Measurements from ENCODE around the gene MCF2L2.
"Not testable (repeated sequence)": the region's sequence is repeated elsewhere in the genome, so short reads cannot be mapped to it uniquely, and the experiment has no call there.

The MCF2L2 gene

DNA sequence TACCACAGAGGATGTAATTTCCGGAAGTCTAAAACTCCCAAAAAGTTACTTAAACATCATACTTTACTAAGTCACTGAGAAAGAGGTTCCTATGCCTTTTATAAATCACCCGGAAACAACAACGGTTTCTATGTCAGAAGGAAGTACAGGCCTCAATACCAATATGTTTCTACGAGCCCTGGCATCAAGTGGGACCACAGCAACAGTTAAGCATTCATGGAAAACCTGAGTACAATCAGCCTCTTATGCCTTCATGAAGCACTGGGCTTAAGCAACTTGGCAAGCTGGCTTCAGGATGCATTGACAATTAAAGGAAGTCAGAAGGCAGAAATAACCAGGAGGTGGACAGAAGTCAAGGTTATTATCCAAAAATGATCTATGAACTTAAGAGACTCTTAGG, 194.5 kb downstream of the MCF2L2 start:
- no peak for DNase-seq (ENCODE audit: low read depth)

DNA sequence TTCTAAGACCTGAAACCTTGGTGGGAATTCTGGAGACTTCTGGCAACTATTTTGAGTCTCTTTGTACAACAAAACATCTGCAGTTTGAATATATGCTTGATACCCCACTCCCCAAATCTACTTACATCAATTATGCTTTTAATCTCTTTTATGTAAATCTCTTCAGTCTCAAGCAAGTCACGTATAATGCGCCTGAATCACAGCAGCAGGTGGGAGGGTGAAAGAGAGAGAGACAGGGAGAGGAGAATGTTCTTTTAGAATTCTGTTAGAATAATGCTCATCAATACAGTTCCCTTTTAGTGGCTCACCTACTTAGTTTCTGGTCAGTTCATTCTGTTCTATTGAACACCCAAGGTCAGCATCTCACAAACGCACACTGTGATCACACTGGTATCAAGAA, 197.6 kb downstream of the MCF2L2 start:
- DNase-seq (ENCODE audit: low read depth): no peak

DNA sequence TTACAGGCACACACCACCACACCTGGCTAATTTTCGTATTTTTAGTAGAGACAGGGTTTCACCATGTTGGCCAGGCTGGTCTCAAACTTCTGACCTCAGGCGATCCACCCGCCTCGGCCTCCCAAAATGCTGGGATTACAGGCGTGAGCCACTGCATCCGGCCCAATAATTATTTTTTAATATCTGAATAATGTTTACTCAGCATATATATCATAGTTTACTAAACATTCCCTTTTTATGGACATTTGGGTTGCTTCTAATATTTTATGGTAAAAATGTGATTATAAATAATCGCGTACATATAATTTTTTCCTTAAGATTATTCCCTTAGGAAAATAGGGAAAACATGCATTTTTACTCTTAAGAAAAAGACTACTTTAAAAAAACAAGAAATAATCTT, 198.2 kb downstream of the MCF2L2 start:
- DNase-seq (ENCODE audit: low read depth): not testable (repeated sequence)

DNA sequence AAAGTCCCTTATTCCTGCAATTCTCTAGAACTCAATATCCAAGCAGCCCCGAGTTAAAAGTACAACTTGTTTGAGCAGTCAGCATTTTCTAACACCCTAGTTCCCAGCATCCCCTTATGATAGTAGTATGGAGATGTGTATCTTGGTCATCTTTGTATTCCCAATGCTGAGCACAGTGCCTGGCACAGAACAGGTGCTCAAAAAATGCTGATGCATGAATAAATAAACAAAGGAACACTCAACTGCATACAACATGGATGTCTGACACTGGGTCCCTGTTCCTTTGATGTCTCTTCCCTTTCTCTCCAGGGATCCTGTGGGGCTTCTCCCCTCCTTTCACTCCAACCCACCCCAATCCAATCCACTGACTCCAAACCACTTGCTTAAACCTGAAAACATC, 199.2 kb downstream of the MCF2L2 start:
- DNase-seq (ENCODE audit: low read depth): no peak

DNA sequence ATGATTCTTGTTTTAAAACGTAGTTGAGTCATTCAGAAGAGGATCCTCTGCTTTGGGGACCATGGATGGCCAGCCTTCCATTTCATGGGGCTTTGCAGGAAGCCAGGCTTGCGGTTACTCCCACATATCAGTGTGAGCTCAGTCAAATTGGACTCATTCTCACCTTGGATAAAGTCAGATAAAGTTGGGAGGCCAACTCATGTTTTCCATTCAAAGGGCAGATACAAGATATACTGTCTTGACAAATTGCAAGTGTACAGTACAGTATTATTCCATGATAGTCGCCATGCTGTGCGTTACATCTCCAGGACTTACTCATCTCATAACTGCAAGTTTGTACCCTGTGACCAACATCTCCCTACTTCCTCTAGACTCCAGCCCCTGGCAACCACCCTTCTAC, 200.8 kb downstream of the MCF2L2 start:
- no peak for DNase-seq (ENCODE audit: low read depth)

DNA sequence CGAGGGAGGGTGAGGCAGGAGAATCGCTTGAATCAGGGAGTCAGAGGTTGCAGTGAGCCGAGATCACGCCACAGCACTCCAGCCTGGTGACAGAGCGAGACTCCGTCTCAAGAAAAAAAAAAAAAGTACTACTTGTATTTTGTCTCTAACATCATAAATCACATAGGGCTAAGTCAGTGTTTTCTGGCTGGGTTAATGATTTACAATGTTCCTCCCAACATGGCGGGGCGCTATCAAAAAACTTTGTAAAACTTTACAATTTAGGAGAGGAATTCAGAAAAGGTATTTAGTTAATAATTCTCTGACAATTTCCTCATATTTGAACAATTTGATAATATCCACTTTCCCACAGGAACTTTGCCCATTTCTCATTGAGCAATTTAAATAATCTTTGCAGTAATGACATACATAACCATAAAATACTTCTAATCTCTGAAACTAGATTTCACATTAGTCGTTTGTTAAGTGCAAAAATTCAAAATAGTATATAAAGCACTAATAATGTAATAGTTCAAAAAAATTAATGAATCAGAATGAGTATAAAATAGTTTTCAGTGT, 202.0 kb downstream of the MCF2L2 start:
- no peak for DNase-seq (ENCODE audit: low read depth)

DNA sequence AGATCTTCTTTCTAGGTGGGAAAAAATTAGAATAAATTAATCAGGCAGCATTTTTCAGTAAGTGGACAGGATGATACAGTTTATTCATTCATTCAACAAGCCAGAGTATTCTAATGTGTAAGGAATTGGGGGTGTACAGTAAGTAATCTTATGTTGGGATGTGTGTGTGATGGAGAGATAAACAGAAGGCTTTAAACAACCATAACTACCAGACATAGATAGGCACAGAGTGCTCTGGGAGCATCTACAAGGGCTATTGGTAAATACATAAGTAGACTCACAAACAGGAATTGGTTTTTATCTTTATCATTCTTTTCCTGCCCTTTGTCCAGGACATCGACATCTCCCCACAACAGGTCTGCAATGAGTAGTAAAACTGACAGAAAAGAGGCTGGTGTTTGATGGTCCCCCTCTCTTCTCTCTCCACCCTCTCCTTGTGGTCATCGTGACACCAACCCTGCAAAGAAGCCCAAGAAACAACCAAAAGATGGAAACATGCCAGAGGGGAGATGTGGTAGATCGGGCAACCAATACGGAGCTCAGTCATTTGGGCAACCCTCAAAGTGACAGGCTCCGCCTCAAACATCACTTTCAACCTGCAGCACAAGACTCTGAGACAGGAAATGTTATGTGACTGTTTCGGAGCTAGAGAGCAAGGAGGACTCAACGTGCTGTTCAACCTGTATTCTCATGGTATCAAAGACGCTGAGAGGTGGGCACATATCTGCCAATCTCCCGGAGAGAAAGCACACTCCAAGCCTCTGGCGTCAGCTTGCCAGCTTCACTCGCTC, 204.0 kb downstream of the MCF2L2 start:
- DNase-seq (ENCODE audit: low read depth): no peak

DNA sequence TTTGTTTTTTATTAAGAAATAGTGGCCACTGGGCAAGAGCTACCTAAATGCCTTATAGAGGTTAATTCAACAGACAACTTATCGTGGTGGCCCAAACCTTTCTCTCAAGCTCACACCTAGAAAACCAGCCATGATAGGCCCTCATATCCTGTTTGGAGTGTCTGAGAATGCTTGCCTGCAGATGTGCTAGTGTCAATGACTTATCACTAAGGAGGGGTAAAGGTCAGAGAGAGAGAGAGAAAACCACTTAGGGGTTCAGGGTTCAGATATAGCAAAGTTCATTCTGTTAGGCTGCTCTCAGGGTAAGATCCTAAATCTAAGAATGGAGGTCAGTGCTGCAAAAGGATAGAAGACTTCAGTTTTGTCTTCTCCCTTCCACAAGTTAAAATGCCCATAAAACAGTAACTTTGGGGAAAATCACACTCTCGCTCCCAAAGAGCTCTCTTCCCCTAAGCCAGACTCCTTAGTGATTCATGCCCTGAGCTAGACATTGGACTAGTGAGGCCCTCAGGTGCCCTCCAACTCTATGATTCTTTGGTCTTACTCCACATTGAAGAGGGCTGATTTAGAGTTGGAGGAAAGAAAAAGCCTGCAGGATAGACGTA, 205.7 kb downstream of the MCF2L2 start:
- no peak for DNase-seq (ENCODE audit: low read depth)

DNA sequence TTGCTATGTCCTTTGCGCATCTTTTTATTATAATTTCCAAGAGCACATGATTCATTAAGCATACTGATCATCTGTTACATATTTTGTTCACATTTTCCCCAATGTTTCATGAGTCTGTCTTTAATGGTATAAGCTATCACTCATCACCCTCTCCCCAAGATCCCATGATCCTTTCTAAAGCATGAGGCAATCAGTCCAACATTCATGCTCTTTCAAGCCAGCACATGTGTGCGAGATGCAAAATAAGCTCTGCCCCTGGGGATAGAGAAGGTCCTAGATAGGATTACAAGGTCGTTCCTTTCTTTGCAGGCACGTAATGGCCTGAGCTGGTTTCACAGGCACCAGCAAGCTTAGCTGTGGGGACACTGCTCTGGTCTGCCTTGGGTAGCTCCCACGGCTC, 207.6 kb downstream of the MCF2L2 start:
- no peak for DNase-seq (ENCODE audit: low read depth)

DNA sequence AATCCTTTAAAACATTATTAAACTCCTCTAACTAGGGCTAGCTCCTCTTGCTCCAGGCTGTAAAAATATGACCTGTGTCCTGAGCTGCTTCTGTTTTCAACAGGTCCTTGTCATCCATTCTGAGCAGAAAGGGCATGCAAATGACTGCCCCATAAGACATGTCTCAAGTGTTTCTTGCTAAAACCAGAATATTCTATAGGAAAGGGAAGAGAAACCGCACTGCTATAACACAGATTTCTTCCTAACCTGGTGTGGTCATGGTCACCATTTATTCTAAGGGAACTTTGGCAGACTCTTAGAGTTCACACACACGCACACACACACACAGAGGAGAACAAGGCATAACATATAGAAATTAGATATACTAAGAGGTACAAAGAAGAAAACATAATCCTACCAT, 209.6 kb downstream of the MCF2L2 start:
- no peak for DNase-seq (ENCODE audit: low read depth)

DNA sequence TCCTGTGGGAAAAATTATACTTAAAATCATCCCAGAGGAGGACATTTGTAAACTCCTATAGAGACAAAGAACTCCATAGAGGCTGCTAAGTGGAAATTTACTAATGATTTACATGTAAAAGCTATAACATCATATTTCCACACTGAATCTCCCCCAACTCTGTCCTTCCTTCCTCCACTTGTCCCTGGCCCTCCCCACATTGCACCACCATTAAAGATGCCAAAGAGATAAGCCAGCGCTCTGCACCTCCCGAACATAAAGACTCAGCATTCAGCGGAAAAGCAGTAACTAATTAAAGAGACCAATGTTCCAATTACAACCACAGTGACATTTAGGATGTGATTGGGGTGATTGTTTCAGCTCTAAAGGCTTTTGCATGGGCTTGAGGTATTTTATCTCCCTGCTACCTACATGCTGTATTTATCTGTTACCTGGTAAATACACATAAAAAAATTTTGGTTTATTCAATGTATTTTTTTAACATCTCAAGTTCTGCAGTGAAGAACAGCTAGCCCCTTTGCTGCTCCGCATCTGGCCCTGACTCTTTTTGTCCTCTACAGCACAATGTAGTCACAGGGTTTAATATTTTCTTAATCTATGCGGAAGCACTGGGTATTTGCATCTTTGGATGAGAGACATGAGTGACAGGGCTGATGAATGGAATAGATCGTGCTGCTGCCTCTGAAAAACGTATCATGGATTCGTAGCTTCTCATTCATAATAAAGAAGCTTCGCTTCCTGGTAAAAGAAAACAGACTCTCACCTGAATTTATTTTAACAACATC, 210.7 kb downstream of the MCF2L2 start:
- DNase-seq (ENCODE audit: low read depth): no peak

DNA sequence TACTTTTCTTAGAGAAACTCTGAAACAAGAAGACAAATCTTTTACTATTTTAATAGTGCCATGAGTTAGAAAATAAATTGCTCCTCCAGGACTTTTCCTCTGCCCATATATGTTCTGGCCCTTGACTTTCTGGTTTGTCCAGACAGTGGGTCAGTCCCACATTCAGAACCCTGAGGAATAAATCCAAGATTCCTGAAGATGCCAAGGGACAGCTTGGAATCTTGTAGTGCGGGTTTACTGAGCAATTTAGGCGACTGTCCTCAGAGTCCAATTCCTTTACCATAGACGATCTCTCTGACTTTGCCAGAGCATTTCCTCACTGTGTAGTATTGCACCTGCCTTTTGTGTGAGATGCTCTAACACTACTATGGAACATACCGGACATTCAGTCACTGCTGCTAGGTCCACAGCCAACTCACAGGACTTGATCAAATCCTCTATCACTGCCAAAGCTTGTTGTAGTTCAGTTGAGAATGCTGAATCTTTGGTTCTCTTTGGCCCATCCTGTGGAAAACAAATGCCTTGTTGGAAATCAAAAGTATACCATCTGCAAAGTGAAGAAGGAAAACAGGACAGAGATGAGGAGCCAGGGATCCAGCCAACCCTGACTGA, 212.7 kb downstream of the MCF2L2 start:
- DNase-seq (ENCODE audit: low read depth): no peak

DNA sequence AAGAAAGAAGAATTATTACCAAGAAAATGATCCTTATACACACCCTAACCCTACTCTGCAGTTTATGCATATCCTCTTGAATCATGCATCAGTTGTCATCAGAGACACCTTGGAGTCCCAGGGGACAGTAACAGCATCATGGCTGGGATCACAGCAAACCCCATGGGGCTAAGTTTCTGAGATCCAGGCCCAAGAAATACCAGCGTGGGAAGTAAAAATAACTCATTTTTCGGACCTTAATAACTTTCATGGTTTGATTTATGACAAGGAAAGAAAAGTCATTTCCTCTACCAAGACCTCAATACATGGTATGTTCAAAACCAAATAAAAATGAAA, 214.2 kb downstream of the MCF2L2 start:
- DNase-seq (ENCODE audit: low read depth): no peak

DNA sequence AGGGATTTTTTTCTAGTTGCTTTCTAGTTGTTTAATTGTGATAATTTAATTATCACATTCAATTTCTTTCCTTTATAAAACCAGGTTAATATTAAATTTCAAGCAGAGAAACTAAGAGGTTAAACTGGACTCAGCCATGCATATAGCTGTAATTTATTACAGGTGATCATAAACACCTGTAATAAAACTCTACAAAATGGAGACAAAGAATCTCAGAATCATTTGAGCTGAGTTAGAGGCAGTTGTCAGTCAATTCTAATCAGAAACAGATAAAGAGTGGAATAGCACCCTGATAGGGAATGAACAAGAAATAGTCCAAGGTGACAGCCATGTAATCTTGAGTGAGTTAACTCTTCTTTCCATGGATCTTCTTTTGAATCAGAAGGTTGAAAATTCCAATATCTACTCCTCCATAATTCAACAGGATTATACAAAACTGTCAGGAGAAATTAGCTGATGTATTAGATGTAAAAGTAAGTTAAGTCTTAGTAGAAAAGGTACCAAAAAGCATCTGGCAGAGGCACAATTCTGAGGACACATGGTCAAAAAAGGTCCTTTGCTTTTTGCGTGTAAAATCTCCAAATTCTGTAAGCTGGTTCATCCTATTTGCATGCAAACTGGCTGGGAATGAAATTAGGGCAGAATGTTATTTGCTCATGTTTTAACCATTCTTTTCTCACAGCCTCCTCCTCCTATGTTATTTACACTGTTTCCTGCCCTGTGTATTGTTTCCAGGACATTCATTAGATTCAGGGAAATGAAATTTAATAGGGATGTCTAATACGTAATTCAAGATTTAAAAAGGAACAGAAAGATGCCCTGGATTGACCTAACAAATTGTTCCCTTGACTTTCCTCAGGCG, 214.8 kb downstream of the MCF2L2 start:
- DNase-seq (ENCODE audit: low read depth): no peak

DNA sequence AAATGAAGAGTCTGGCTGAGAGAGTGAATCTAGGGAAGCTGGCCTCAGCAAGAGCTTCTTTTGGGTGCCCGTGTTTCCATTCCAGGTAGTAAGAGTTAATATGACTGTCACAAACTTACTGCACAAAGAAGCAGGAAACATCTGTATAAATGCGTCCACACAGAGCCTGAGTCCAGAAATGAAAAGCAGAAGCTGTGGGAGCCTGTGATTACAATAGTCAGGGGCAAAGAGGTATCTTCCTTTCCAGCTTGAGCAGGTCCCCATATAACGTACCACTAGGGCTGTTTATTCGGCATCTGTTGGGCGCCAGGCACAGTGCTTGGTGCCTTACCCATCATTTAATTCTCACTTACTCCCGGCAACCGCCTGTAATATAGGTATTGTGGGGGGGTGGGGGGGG, 215.9 kb downstream of the MCF2L2 start:
- DNase-seq (ENCODE audit: low read depth): no peak

DNA sequence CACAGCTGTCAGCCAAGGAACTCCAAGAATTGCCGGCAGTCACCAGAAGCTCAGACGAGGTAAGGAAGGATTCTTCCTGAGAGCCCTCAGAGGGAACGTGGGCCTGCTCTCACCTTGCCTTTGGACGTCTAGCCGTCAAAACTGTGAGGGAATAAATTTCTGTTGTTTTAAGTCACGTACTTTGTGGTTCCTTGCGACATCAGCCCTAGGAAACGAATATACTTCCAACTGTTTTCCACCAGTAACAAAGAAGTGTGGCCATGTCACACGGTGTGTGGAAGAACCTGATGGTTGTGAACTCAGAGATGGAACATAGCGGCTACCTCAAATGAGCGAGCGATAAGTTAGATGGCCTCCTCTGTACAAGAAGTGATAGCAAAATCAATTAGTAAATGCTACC, 216.3 kb downstream of the MCF2L2 start:
- DNase-seq (ENCODE audit: low read depth): no peak

DNA sequence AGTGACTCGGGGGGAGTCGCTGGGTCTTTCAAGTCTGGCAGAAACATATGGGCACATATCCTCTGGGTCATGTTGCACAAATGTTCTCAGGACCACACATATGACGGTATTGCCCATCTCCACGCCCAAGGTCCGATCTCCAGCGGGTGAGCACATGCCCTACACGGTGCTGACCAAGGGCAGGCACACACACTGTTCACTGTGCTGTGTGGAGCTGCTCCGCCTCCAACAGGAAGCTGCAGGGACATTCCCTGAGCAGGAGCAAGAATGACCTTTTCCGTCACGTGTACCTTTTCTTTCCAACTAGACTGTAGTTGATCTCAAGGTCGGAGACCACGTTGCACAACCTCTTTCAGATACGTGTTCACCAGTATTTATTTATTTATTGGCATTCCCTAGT, 217.1 kb downstream of the MCF2L2 start:
- no peak for DNase-seq (ENCODE audit: low read depth)

DNA sequence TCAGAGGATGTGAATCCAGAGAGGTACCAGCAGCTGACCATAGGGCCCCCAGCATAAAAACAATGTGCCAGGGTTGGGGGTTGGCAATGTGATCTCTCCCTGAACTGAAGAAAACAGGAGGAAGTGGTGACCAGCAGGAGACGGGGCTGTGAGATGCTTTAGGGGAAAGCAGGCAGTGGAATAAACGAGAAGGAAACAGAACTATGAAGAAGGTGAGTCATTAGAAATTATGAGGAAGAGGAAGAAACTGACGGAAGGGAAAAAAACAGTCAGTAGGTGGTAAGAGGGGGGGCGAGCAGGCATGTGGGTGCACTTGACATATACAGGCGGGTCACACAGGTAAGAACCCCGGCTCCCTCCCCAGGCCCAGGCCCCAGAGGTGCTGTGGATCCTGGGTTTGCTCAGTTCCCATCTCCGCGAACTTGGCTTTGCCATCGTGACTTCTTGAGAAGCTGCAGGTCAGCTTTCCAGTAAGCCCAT, 217.5 kb downstream of the MCF2L2 start:
- DNase-seq (ENCODE audit: low read depth): peak; percentile 6

DNA sequence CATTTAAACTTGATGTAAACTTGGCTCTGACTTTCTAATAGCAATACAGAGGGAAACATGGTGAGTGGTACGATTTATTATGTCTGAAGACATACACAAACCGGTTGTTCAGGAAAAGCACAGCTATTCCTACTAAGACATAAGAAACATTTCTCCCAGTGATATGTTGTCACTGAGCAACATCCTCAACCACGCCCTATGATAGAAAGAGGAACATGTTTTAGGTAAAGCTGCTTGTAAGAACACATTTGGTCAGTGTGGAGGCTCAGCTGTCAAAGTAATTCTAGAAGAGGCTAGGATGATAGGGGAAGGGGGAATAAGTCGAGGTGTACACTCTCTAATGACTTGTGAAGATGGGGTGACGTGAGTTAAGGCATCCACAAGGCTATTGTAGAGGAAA, 218.1 kb downstream of the MCF2L2 start:
- DNase-seq (ENCODE audit: low read depth): no peak

DNA sequence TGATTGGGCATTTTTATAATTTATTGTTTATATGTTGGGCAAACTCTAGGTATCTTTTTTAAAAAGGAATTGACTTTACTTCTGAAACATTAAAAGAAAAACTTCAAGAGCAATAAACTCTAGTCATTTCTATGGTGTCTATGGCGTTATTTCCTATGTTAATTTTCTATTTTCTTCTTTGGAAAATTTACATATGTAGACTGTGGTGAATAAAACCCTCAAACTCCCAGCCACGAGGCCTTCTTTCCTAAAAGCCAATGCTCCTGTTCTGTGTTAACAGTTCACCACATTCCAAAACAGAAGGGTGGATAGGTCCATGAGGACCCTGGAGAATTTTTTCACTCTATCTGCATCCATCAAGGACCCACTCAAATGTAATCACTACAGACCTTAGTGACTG, 219.6 kb downstream of the MCF2L2 start:
- DNase-seq (ENCODE audit: low read depth): no peak

DNA sequence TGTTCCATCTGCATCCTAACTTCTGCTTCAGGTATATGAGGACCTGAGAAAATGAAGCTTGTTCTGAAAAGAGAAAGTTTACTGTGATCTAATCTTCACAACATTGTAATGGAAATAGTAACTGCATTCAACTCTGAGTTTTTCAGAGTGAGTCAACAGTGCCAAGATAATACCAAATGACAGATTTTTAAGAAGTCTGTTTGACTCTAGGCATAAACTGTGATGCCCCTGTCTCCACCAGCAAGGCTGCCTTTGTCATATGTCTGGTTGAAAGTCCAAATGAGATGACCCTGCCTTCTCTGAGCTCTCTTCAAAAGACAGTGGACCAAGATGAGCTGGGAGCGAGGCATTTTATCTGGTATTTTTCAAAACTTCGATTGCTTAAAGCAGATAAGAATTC, 220.2 kb downstream of the MCF2L2 start:
- no peak for DNase-seq (ENCODE audit: low read depth)

DNA sequence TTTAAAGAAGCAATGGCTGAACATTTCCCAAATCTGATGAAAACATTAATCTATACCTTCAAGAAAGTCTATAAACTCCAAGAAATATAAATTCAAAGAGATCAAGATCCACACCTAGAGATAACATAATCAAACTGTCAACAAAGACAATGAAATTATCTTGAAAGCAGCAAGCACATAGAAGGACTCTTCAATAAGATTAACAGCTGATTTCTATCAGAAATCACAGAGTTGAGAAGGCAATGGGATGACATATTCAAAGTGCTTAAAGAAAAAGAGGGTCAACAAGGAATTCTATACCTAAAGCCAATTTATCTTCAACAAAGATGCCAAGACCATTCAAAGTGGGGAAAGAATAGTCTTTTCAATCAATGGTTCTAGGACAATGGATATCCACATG, 224.7 kb downstream of the MCF2L2 start:
- DNase-seq (ENCODE audit: low read depth): no peak
